GM12864 (cell line): ENCODE results near the gene HCK.
A peak's percentile ranks its signal among the peaks of the same experiment; 100 is the strongest.

Source experiments
- DNase-seq: peaks from one replicate; pipeline ENCODE4 v3.0.0-alpha.2; 2011; ENCODE audit warnings: low read depth
- H3K4me3 ChIP-seq: 2 replicates; pipeline ENCODE4 v1.5.1; 2011; ENCODE audit warnings: mild to moderate bottlenecking, low read depth, low read length, control low read depth
- CTCF ChIP-seq: IDR thresholded peaks from 2 replicates; pipeline ENCODE4 v1.5.1; 2011; ENCODE audit warnings: low read depth, mild to moderate bottlenecking, moderate library complexity, low read length, control low read depth, inconsistent platforms; ENCODE audit errors: missing control alignments

Gene HCK

GRCh38 chr20:32130965-32131364 lies 78.9 kb downstream of the HCK start:
- no peak overlapping the region for H3K4me3 ChIP-seq
- no peak for DNase-seq
- no peak for TF ChIP-seq CTCF

- peak overlapping the region; percentile 8; the same call in 1 of the 2 replicates for H3K4me3 ChIP-seq
- TF ChIP-seq CTCF: no peak
- DNase-seq: peak; percentile 55
Observed at GRCh38 chr20:32132911-32133549, 81.0 kb downstream of the HCK start.

GRCh38 chr20:32134026-32134425 lies 82.0 kb downstream of the HCK start:
- H3K4me3 ChIP-seq: no peak overlapping the region
- TF ChIP-seq CTCF: no peak
- no peak for DNase-seq

- TF ChIP-seq CTCF: no peak
- DNase-seq: no peak
- H3K4me3 ChIP-seq: no peak overlapping the region
Observed at GRCh38 chr20:32135983-32136515, 84.0 kb downstream of the HCK start.

GRCh38 chr20:32138921-32139320 lies 86.9 kb downstream of the HCK start:
- TF ChIP-seq CTCF: no peak
- DNase-seq: no peak
- H3K4me3 ChIP-seq: no peak overlapping the region

- DNase-seq: no peak
- no peak for TF ChIP-seq CTCF
- no peak overlapping the region for H3K4me3 ChIP-seq
Observed at GRCh38 chr20:32139947-32140346, 87.9 kb downstream of the HCK start.

GRCh38 chr20:32140603-32141002 lies 88.6 kb downstream of the HCK start:
- TF ChIP-seq CTCF: no peak
- no peak overlapping the region for H3K4me3 ChIP-seq
- no peak for DNase-seq
